Right hindlimb (tissue), 1 donor: ENCODE measurements around the gene BPHL.
"Not testable (repeated sequence)": the region's sequence is repeated elsewhere in the genome, so short reads cannot be mapped to it uniquely, and the experiment has no call there.

Experiments used
- DNase-seq: peaks from one replicate; pipeline ENCODE4 v3.0.0-alpha.2; 2018

The BPHL gene

DNA sequence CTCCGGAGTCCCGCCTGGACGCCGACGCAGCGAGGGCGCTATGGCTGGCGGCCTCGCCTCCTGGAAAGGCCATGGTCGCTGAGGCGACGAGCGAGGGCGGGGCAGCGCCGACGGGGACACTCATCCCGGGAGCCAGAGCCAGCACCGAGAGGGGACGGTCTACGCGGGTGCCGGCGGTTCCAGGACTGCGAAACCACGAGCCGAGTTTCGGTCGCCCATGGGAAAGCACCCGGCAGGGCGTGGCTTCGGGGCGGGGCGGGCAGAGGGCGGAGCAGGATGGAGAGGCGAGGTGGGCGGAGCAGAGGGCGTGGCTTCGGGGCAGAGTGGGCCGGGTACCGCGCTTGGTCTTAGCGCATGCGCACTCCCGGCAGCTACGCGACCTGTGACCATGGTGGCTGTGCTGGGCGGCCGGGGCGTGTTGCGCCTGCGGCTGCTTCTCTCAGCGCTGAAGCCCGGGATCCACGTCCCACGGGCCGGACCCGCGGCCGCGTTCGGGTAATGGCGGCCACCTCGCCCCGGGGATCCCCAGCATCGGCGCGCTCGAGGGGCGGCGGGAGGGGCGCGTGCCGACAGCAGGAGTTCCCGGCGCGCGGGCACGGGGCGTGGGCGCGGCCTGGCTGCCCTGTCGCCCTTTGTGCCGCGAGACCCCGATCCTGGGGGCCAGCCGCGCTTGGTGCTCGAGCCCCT is at the start of gene BPHL:
Gene BPHL, plus strand, starts transcription at position 359 of the 687 bp plus-strand sequence. Its CDS starts 30 bp downstream, at position 389.
- peak; percentile 98 for DNase-seq

GRCh38 chr6:3071568-3071967 is 46.9 kb upstream of the BPHL start:
- no peak for DNase-seq

GRCh38 chr6:3072798-3073197 is 45.7 kb upstream of the BPHL start:
- no peak for DNase-seq

- DNase-seq, result no peak
These were observed 45.1 kb upstream of the BPHL start for GRCh38 chr6:3073382-3073781.

DNA sequence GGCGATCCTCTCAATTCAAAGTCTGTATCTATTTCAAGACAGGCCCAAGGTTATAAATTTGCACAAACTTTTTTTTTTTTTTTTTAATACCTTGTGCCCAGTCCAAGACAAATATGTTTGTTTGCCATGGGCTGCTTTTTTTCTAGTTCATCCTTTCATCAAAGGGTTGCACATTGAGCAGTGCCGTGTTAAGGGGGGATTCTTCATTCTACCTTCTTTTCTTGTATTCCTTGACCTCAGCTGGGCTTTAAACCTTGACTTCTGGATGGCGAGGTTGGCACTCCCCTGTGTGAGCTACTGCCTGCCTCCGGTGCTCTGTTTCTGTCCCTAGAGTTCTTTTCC is 42.8 kb upstream of the BPHL start:
- DNase-seq, result no peak

DNA sequence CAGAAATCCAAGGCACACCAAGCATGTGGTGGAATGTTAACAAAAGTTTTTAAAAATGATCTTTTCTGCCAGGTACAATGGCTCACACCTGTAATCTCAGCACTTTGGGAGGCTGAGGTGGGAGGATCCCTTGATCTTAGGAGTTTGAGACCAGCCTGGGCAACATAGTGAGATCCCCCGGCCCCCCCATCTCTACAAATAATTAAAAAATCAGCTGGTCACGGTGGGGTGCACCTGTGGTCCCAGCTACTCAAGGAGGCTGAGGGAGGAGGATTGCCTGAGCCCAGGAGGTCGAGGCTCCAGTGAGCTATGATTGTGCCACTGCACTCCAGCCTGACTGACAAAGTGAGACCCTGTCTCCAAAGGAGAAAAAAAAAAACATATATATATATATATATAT is 42.2 kb upstream of the BPHL start:
- DNase-seq, result no peak

GRCh38 chr6:3077430-3077829 is 41.1 kb upstream of the BPHL start:
- no peak for DNase-seq

GRCh38 chr6:3078952-3079351 is 39.6 kb upstream of the BPHL start:
- DNase-seq, result not testable (repeated sequence)

DNA sequence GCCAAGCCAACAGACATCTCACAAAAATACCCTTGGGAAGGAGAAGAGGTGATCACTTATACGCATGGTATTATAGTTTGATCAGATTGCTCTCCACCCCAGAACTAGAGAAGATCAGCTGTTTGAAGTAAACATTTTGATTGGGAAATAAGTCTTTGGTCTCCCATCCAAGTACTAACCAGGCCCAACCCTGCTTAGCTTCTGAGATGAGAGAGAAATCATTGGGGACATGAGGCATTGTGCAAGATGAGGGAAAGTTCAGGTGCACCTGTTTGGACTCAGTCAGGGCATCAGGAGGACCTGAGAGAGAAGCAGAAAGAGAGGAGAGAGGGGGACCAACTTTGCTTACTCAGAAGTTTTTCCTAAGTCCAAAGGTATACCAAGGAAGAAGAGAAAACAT is 38.8 kb upstream of the BPHL start:
- DNase-seq, result no peak

DNA sequence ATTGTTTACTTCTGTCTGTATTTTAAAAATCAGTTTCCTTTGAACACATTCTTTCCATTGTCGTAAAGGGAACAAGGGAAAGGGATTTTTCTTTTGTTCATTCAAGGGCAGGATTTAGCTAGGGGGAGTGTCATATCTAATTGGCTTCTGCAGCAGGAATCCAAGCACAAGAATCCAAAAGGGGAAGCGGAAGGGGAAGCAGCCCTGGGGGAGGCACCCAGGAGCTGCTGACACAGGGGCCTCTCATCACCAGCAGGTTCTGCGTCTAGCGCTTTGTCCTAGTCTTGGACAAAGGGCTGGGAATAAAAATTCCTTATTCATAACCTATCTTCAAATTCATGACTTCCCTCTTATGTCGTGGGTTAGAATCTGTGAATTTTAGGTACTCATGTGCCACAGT is 36.6 kb upstream of the BPHL start:
- DNase-seq, result no peak

DNA sequence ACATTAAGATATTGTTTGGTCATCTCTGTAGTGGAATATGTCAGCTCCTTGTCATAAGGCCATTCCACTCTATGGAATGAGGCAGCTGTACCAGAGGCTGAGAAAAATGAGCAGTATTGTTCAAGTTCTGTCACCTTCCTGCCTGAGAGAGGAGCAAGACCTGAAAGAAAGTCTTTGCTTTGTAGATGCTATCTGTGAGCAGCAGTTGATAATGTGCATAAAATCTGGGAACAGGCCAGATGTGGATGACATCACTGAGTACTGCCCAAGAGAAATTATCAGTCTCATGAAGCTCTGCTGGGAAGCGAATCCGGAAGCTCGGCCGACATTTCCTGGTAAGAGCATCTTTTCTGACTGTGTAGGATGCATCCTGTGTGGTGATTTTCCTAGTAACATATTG is 33.4 kb upstream of the BPHL start:
- no peak for DNase-seq

GRCh38 chr6:3086282-3086946 is 32.1 kb upstream of the BPHL start:
- DNase-seq, result no peak

GRCh38 chr6:3088446-3088845 is 30.1 kb upstream of the BPHL start:
- peak; percentile 63 for DNase-seq

DNA sequence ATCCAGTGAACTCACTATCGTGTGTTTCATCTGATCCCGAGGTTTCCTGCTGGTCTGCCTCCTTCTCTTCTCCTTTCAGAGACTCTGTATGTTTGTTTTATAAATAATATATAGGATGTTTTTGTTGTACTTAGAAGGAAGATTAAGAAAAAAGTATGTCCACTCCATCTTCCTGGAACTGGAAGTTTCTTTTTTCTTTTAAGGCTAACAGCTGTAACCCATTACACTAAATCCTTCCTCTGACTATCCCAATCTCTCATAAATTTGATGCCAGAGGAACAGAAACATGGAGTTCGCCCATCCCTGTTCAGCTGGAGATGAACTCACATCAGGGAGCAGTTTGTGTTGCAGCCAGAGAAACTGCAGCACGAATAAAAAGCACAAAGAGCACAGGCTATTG is 29.5 kb upstream of the BPHL start:
- DNase-seq, result peak; percentile 73

GRCh38 chr6:3090013-3090412 is 28.5 kb upstream of the BPHL start:
- no peak for DNase-seq

GRCh38 chr6:3094815-3095214 is 23.7 kb upstream of the BPHL start:
- no peak for DNase-seq

DNA sequence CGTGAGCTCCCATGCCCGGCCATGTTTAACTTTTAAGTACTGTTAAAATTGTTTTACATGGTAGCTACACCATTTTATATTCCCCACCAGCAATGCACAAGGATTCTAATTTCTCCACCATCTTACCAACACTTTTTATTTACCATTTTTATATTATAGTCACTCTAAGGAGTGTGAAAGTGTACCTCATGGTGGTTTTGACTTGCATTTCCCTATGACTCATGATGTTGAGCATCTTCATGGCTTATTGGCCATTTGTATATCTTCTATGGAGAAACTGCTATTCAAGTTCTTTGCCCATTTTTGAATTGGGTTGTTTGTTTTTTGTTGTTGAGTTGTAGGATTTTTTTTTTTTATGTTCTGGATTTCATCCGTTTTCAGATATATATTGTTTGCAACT is 15.6 kb upstream of the BPHL start:
- DNase-seq, result no peak

DNA sequence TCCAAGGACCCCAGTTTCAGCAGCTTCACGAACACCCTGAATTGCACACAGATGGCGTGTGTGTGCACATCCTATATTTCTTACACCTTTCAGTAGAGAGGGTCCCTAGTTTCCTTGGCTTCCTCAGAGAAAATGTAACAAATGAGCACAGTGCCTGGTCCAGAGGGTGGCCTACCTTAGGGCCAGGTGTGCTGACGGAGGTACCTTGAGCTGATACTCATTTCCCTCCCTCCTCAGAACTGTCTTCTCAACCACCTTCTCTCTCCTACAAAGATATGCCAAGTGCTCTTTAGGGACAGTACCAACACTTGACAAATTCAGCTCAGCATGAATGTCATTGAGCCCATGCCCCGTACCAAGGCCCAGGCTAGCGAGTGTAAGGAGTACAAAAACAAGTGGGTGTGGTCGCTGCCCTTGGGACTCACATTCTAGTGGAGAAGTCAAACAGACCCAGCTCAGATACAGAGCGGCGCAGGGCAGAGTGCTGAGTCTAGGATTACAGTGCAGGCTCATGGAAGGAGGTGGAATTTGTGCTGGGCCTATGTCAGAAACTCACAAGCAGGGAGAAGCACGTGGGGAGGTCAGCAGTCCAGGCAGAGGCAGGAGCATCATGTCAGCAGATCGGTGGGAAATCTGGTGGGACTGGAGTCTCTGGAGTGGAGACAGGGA is 9.6 kb upstream of the BPHL start:
- no peak for DNase-seq

DNA sequence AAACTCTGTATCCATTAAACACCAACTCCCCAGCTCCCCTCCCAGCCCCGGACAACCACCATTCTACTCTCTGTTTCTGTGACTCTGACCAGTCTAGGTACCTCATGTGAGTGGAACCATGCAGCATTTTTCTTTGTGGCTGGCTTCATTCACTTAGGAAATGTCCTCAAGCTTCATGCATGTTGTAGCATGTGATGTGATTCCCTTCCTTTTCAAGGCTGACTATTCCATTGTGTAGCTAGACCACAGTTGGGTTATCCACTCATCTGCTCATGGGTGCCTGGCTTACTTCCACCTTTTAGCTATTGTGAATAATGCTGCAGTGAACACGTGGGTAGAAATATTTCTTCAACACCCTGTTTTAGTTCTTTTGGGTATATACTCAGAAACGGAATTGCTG is 8.8 kb upstream of the BPHL start:
- no peak for DNase-seq

DNA sequence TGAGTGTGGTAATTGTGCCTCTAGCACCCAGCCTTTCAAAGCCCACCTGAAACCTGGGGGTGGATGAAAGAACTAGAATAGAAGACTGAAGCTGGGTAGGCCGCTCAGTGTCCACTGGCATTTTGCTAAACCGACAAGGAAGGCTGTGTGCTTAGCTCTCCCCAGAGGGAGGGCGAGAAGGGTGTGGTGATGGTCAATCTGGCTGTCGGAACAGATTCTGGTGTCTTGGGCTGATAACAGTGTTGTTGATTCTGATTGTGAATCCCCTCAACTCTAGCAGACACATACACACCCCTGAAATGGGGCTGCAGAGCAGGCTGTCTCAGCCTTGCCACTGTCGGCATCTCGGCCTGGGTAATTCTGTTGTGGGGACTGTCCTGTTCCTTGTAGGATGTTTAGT is 4.1 kb upstream of the BPHL start:
- DNase-seq, result no peak

GRCh38 chr6:3117912-3118352 is 579 bp upstream of the BPHL start:
- DNase-seq, result no peak

DNA sequence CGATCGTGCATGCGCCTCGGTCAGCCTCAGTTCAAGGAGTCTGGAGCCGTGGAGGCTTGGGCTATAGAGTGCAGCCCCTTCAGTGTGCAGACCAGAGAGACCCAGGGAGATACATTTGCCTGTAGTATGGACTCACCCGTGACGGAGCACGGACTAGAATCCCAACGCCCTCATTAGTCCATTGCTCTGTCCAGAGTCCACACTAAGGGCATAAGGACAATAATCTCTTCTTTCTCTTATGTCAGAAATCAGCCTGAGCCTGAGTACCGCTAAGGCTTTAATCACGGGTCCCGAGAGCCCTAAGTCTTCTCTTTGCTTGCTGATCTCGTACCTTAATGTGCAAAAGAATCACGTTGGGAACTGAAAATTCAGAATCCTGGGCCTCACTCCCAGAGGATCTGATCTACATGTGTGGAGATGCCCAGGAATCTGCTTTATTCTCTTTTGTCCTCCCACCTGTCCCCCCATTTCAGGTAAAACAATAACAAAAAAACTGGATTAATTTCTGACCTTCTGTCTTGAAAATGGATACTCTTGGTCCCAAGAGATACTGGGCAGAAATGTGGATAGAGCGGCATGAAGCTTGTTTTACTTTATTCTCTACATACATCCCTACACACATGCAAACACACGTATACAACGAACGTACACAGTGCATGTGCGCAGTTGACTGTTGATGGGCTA is 671 bp downstream of the BPHL start:
- DNase-seq, result no peak

DNA sequence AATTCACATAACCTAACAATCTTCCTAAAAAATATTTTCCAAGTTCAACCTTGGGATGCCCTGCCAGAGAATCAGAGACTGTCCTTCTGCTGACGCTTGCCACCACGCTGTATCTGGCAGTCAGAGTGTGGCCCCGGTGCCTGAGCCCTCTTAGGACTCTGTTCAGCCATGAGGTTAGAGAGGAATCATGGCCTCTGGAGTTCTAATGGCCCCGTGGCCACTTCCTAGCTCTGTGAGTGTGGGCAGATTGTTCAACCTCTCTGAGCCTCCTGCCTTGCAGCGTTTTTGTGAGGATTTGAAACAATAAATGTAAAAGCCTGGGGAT is 2.2 kb downstream of the BPHL start:
- no peak for DNase-seq

GRCh38 chr6:3122823-3123182 is 4.3 kb downstream of the BPHL start:
- DNase-seq, result no peak
